C4-2B (cell line): ENCODE measurements around the gene WWOX.

Source experiments
- ZFX ChIP-seq: fragments of 450-650 bp; IDR thresholded peaks from 2 replicates; pipeline ENCODE4 v1.6.1; 2017
- TF ChIP-seq, protein P1 (sequence below): fragments of 450-650 bp; conservative IDR thresholded peaks from 2 replicates; pipeline ENCODE4 v1.5.1; 2017; ENCODE audit warnings: mild to moderate bottlenecking

- TF ChIP-seq, protein P1, sequence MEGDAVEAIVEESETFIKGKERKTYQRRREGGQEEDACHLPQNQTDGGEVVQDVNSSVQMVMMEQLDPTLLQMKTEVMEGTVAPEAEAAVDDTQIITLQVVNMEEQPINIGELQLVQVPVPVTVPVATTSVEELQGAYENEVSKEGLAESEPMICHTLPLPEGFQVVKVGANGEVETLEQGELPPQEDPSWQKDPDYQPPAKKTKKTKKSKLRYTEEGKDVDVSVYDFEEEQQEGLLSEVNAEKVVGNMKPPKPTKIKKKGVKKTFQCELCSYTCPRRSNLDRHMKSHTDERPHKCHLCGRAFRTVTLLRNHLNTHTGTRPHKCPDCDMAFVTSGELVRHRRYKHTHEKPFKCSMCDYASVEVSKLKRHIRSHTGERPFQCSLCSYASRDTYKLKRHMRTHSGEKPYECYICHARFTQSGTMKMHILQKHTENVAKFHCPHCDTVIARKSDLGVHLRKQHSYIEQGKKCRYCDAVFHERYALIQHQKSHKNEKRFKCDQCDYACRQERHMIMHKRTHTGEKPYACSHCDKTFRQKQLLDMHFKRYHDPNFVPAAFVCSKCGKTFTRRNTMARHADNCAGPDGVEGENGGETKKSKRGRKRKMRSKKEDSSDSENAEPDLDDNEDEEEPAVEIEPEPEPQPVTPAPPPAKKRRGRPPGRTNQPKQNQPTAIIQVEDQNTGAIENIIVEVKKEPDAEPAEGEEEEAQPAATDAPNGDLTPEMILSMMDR: no peak
- no peak for TF ChIP-seq ZFX
Observed at GRCh38 chr16:78310990-78311561, 211.6 kb downstream of the WWOX start.
